MCF 10A (cell line): ENCODE results near the gene CKAP2L. TPM values are rescaled to one million over a fixed set of nuclear protein-coding genes. Genes with fewer than 3 reads are reported as not detected.

Source experiments
- BruUV-seq: library from RNA; stranded (reverse); fragments of 400-500 nt; replicated peaks from 2 replicates; lab custom pipeline; 2021; lab: Mats Ljungman, UMichigan
- CTCF ChIA-PET: fragments of 300-600 bp; sonication (Branson Sonifier 250); formaldehyde crosslinking; extraction: SDS; loops from one replicate; lab custom pipeline; 2021; ENCODE audit warnings: antibody characterized with exemption, inconsistent platforms; lab: Yijun Ruan, JAX
- POLR2A ChIA-PET: fragments of 300-600, 350-650 bp; sonication (Branson Sonifier 250); formaldehyde crosslinking; extraction: SDS; loops from one replicate; lab custom pipeline; 2020; ENCODE audit warnings: antibody characterized with exemption, inconsistent platforms; lab: Yijun Ruan, JAX
- DNase-seq: peaks from one replicate; pipeline ENCODE4 v3.0.0-alpha.2; 2018; ENCODE audit not compliant: unreplicated experiment
- H3K27ac Mint-ChIP-seq: one replicate; pipeline ENCODE4 v1.8.0; 2022; ENCODE audit warnings: mild to moderate bottlenecking, low read depth, mixed read lengths; ENCODE audit not compliant: unreplicated experiment
- H3K27me3 Mint-ChIP-seq: one replicate; pipeline ENCODE4 v1.8.0; 2022; ENCODE audit warnings: mixed read lengths; ENCODE audit not compliant: insufficient read depth, unreplicated experiment
- H3K36me3 Mint-ChIP-seq: one replicate; pipeline ENCODE4 v1.8.0; 2022; ENCODE audit warnings: mild to moderate bottlenecking, moderate library complexity, mixed read lengths; ENCODE audit not compliant: insufficient read depth, unreplicated experiment
- H3K4me1 Mint-ChIP-seq: one replicate; pipeline ENCODE4 v1.8.0; 2022; ENCODE audit warnings: mixed read lengths; ENCODE audit not compliant: insufficient read depth, unreplicated experiment
- H3K4me3 Mint-ChIP-seq: one replicate; pipeline ENCODE4 v1.8.0; 2022; ENCODE audit warnings: mild to moderate bottlenecking, moderate library complexity, mixed read lengths; ENCODE audit not compliant: unreplicated experiment
- H3K9me3 Mint-ChIP-seq: one replicate; pipeline ENCODE4 v1.8.0; 2022; ENCODE audit warnings: mixed read lengths; ENCODE audit not compliant: unreplicated experiment
- CTCF ChIP-seq: fragments of 200-600 bp; IDR thresholded peaks from one replicate; pipeline ENCODE4 v1.8.0; 2022; ENCODE audit warnings: antibody characterized with exemption, mild to moderate bottlenecking; ENCODE audit not compliant: unreplicated experiment
- intact Hi-C: fragments of 100-400 bp; cut with micrococcal nuclease; formaldehyde crosslinking; loops from 2 replicates; pipeline ENCODE4 v1.14.1; 2022
- total RNA-seq: library from RNA; stranded (reverse); gene quantifications from 2 replicates; pipeline ENCODE4 v1.2.3, GENCODE V29; 2022

Gene CKAP2L
- total RNA-seq, 1 experiment from 2014 or later, result 21.6 TPM

- Mint-ChIP-seq H3K36me3 (no peaks in the 10 kb centered on the region), H3K4me1 (peaks cover 47% of the 10 kb centered on the region), H3K27ac (no peak overlapping the region), H3K27me3 (no peaks in the 10 kb centered on the region), H3K4me3 (no peak overlapping the region), H3K9me3 (peaks cover 15% of the 10 kb centered on the region)
- intact Hi-C loops, result no loop called here
- no peak for TF ChIP-seq CTCF
- no peak for DNase-seq
- ChIA-PET CTCF (interaction anchor here (0.5 to 1.3 kb wide), 5 partner anchors 12 to 449 kb away, joined by 3 to 5 read pairs (median 3); no protein-coding TSS in a partner anchor), POLR2A (interaction anchor here (0.6 to 9.4 kb wide), 3 partner anchors 23 to 50 kb away, joined by 3 to 112 read pairs (median 4); partner anchors contain the start of gene IL1B)
- BruUV-seq, result no TSS peak
Measured at GRCh38 chr2:112789186-112789585, 24.8 kb upstream of the CKAP2L start.

GRCh38 chr2:112788653-112789052 lies 24.2 kb upstream of the CKAP2L start:
- ChIA-PET POLR2A (interaction anchor here (0.6 to 9.4 kb wide), 3 partner anchors 23 to 49 kb away, joined by 3 to 112 read pairs (median 5); no protein-coding TSS in a partner anchor), CTCF (interaction anchor here (0.5 to 1.3 kb wide), 5 partner anchors 11 to 449 kb away, joined by 3 to 5 read pairs (median 3); no protein-coding TSS in a partner anchor)
- Mint-ChIP-seq H3K27ac (no peak overlapping the region), H3K4me1 (peaks cover 46% of the 10 kb centered on the region), H3K9me3 (peaks cover 15% of the 10 kb centered on the region), H3K4me3 (no peak overlapping the region), H3K36me3 (no peaks in the 10 kb centered on the region), H3K27me3 (no peaks in the 10 kb centered on the region)
- TF ChIP-seq CTCF, result no peak
- BruUV-seq, result no TSS peak
- DNase-seq, result no peak
- intact Hi-C loops, result no loop called here

- no peak overlapping the region for H3K4me3 Mint-ChIP-seq
- DNase-seq, result no peak
- H3K27me3 Mint-ChIP-seq, result no peaks in the 10 kb centered on the region
- CTCF ChIA-PET, result interaction anchor here (0.6 to 1.3 kb wide), 2 partner anchors 96 to 173 kb away, joined by 3 to 4 read pairs; no protein-coding TSS in a partner anchor
- intact Hi-C loops, result no loop called here
- H3K27ac Mint-ChIP-seq, result no peak overlapping the region
- peaks cover 44% of the 10 kb centered on the region for H3K4me1 Mint-ChIP-seq
- H3K9me3 Mint-ChIP-seq, result peaks cover 8% of the 10 kb centered on the region
- peaks cover 6% of the 10 kb centered on the region for H3K36me3 Mint-ChIP-seq
- no TSS peak for BruUV-seq
- POLR2A ChIA-PET, result interaction anchor here (0.6 to 9.4 kb wide), 3 partner anchors 17 to 30 kb away, joined by 3 to 112 read pairs (median 5); no protein-coding TSS in a partner anchor
- TF ChIP-seq CTCF, result no peak
Measured at GRCh38 chr2:112787729-112788393, 23.5 kb upstream of the CKAP2L start.

GRCh38 chr2:112787294-112787693 lies 22.9 kb upstream of the CKAP2L start:
- H3K27ac Mint-ChIP-seq, result no peak overlapping the region
- peaks cover 8% of the 10 kb centered on the region for H3K9me3 Mint-ChIP-seq
- BruUV-seq, result no TSS peak
- ChIA-PET POLR2A (interaction anchor here (0.6 to 9.4 kb wide), 5 partner anchors 7 to 30 kb away, joined by 3 to 131 read pairs (median 5); no protein-coding TSS in a partner anchor), CTCF (interaction anchor here (0.5 to 0.7 kb wide), 3 partner anchors 14 to 173 kb away, joined by 3 to 4 read pairs (median 3); no protein-coding TSS in a partner anchor)
- no peak for TF ChIP-seq CTCF
- intact Hi-C loops, result no loop called here
- H3K4me1 Mint-ChIP-seq, result peaks cover 46% of the 10 kb centered on the region
- H3K36me3 Mint-ChIP-seq, result peaks cover 8% of the 10 kb centered on the region
- no peaks in the 10 kb centered on the region for H3K27me3 Mint-ChIP-seq
- DNase-seq, result peak; percentile 71
- no peak overlapping the region for H3K4me3 Mint-ChIP-seq
